ENCODE results near the gene PRKRIP1.
"Not testable (repeated sequence)": the region's sequence is repeated elsewhere in the genome, so short reads cannot be mapped to it uniquely, and the experiment has no call there.

The PRKRIP1 gene

DNA sequence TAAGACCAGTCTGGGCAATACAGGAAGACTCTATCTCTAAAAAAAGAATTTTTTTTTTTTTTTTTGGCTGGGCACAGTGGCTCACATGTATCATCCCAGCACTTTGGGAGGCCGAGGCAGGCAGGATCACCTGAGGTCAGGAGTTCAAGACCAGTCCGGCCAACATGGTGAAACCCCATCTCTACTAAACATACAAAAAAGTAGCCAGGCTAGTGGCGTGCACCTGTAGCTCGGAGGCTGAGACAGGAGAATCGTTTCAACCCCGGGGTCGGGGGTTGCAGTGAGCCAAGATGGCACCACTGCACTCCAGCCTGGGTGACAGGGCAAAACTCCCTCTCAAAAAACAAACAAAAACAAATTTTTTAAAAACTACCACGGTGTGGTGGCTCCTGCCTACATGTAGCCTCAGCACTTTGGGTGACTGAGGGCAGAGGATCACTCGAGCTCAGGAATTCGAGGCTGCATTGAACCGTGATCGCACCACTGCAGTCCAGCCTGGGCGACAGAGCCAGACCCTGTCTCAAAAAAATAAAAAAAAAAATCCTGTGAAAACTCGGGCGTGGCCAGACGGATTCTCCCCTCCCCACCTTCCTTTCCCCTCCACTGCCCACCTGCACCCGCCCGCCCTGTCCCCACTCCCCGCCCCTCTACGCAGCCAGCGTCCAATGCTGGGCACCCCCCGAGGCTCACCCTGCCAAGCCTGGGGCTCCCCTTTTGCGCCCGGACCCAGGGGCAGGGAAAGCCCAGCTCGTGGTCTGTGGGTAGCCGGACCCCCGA lies 36.5 kb downstream of the PRKRIP1 start:
- DNase-seq, result peak; percentile 9

DNA sequence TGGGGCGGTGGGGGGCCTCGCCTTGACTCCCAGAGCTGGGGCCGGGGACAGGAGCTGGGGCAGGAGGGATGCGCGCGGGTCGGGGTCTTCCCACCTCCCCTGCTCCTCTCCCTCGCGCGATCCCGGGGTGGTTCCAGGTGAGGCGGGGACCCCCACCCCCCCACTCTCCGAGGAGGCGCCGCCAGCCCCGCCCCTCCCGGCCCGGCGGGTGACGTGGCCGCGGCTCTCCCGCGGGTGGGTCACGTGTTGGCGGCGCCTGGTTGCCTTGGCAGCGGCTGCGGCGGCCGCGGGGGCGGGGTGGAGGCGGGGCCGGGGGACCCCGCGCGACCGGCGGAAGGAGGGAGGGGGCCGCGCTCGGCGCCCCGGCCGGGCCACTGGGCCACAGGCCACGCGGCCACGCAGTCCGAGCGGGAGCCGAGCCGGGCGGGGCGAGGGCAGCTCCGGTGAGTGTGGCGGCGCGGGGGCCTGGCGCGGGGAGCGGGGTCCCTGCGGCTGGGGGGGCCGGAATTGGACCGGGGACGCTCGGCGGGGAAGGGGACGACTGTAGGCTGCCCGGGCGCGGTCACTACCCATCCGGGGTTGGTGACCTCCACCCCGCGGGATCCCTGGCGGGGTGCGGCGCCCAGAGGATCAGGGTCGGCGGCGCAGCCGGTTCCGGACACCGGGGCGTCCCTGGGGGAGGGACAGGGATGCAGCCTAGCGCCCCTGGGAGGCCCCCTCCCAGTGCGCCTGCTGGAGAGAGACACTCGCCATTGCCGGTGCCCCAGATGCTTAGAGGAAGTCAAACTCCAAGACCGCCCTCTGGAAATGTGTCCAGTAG lies 37.3 kb downstream of the PRKRIP1 start, which contains the start of gene ORAI2:
Gene ORAI2, plus strand, starts transcription at position 357 of the 820 bp plus-strand sequence. CDS start 5,382 bp downstream, outside the sequence.
- peak; percentile 44 for DNase-seq

- peak; percentile 35 for DNase-seq
Observed at GRCh38 chr7:102434039-102434486, 37.9 kb downstream of the PRKRIP1 start.

DNA sequence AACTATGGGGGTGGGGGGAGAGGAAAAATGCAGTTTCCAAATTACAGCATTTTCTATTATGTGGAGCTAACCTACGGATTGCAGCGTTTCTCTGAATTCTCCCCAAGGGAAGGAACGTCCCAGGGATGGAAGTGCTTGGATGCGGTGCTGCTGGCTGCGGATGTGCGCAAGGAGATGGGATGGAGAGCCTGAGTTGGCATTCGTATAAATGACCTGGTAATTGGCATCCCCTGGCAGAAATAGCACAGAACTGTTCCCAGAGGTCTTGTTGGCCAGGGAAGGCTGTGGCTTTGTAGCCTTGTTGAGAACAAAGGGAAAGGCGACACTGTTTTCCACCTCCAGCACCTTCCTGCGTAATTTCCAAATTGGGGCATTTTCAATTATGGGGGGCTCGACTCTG lies 40.0 kb downstream of the PRKRIP1 start:
- DNase-seq, result no peak

DNA sequence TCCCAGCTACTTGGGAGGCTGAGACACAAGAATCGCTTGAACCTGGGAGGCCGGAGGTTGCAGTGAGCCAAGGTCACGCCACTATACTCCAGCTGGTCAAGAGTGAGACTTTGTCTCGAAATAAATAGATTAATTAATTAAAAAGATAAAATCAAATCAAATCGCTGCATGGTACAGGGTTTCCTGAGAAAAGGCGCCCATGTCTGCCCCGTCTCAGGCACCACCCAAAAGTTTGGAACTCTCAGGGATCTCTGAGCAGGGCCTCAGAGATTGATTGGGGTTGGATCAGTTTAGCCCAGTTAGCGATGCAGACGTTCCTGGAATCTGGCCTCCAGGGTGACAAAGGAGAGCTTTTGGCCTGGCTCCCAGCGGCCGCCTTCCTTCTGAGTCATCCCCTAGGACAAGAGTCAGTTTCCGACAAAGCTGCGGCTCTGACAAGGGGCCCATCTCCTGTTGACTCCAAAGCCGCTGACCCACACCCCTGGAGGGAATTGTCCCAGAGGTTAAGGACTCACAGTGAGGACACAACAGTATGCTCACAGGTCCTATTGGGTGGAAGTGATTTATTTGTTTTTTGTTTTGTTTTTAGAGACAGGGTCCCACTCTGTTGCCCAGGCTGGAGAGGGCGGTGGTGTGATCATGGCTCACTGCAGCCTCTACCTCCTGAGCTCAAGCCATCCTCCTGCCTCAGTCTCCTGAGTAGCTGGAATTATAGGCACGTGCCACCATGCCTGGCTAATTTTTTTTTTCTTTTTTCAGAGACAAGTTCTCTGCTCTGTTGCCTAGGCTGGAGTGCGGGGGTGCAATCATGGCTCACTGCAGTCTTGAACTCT lies 44.0 kb downstream of the PRKRIP1 start:
- DNase-seq, result no peak

DNA sequence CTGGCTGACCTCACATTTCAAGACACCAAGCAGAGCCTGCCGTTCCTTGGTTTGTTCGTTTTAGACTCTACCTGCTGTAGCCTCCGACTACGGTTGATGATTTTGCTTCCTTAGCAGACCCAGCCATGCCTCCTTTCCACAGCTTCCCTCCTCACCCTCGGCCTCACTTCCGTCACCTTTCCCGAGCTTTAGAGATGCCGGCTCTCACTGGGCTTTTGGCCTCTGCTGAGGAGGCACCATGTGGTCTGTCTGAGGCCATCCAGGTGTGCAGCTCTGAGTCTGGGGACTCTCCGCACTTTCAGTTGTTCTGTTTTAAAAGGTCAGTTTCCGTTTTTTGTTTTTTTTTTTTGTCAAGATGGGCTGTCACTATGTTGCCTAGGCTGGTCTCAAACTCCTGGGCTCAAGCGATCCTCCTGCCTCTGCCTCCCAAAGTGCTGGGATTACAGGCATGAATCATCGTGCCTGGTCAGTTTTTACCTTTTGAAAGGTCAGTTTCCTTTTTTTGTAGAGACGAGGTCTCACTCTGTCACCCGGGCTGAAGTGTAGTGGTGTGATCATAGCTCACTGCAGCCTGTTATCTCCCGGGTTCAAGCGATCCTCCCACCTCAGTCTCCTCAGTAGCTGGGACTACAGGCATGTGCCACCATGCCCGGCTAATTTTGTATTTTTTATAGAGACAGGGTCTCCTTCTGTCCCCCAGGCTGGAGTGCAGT lies 49.0 kb downstream of the PRKRIP1 start:
- no peak for DNase-seq

DNA sequence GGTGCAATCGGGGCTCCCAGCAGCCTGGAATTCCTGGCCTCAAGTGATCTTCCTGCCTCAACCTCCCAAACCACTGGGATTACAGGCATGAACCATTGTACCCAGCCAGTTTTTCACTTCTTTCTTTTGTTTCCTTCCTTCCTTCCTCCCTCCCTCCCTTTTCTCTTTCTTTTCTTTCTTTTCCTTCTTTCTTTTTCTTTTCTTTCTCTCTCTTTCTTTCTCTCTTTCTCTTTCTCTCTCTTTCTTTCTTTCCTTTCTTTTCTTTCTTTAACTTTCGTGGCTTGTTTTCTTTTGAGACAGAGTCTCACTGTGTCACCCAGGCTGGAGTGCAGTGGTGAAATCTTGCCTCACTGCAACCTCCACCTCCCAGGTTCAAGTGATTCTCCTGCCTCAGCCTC lies 49.5 kb downstream of the PRKRIP1 start:
- no peak for DNase-seq

DNA sequence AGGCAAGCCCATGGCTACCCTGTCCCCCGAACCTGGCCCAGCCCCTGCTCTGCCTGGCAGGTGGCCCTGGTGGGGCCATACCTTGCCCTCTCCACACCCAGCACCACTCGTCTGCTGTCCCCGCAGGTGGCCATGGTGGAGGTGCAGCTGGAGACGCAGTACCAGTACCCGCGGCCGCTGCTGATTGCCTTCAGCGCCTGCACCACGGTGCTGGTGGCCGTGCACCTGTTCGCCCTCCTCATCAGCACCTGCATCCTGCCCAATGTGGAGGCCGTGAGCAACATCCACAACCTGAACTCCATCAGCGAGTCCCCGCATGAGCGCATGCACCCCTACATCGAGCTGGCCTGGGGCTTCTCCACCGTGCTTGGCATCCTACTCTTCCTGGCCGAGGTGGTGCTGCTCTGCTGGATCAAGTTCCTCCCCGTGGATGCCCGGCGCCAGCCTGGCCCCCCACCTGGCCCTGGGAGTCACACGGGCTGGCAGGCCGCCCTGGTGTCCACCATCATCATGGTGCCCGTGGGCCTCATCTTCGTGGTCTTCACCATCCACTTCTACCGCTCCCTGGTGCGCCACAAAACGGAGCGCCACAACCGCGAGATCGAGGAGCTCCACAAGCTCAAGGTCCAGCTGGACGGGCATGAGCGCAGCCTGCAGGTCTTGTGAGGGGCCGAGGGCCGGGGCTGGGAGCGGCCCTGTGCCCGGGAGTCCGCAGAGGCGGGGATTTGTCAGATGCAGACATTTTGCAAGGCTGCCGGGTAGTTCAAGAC lies 50.4 kb downstream of the PRKRIP1 start:
- DNase-seq, result no peak

DNA sequence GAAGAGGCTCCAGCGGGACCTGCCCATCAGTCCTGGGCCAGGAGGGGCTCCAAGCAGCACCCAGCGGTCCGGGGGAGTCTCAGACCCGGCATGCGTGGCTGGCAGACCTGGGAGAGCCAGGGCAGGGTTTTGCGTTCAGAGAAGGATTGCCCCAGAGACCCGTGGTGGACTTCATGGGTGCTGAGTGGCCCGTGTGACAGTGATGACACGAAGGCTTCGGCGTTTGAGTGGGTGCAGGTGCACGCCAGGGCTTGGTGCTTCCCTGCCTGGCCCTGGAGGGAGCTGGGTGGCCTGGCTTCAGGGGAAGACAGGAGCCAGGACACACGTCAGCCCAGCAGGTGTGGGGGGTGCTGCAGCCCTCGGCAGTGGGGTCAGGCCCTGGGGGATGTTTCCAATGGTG lies 51.1 kb downstream of the PRKRIP1 start:
- no peak for DNase-seq

- no peak for DNase-seq
Observed at GRCh38 chr7:102449136-102449535, 53.0 kb downstream of the PRKRIP1 start.

DNA sequence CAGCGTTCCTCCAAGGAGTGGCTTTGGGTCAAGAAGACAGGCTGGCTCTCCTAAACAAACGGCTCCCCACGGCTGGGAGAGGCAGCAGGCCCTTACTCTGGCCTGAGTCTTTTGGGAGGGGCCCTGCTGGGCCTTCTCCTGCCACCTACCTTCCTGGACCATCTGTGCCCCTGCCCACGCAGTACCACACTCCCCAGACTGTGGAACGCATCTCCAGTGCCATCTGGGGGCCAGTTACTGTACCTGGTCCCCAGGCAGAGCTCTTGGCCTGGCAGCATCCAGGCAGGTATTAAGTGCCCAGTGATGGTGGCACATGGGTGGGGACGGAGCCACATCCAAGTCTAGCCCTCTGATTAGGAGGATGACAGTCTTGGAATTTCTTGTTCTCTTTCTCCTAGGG lies 54.1 kb downstream of the PRKRIP1 start:
- DNase-seq, result peak; percentile 6

DNA sequence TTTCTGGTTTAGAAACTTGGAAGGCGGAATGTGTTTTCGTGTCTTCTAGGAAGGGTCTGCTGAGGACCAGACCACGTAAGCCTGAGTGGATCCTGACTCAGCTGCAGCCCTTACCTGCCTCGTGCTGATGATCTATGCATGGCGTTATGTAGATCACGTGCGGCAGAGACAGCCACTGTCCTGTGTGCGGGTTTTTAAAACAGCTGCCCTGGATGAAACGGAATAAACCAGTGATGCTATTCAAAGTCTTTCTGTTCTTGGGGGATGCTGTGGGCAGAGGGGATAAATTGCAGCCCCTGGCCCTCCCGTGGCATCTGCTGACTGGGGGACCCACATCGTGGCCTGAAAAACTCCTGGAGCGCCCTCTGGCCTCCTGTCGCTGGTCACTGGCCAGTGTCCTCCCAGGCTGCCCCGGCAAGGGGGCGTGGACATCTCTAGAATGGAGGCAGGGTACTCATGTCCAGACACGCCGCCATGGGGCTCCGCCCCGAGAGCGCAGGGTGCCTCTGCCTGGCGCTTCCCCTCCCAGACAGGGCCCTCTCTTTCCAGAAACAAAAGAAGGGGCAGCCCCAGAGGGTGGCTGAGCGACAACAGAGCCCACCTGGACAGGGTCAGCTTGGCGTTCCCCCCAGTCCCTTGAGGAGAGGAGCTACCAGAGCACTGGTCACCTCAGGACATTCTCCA lies 55.4 kb downstream of the PRKRIP1 start:
- peak; percentile 59 for DNase-seq

DNA sequence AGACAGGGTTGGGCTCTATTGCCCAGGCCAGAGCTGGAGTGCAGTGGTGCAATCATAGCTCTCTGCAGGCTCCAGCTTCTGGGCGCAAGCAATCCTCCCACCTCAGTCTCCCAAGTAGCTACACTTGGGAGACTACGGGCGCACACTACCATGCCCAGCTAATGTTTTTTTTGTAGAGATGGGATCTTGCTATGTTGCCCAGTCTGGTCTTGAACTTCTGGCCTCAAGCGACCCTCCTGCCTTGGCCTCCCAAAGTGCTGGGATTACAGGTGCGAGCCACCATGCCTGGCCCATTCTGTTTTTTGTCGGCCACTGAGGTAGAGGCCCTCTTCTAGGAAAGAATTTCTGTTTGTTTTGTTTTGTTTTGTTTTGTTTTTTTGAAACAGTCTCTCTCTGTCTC lies 56.3 kb downstream of the PRKRIP1 start:
- DNase-seq, result no peak

DNA sequence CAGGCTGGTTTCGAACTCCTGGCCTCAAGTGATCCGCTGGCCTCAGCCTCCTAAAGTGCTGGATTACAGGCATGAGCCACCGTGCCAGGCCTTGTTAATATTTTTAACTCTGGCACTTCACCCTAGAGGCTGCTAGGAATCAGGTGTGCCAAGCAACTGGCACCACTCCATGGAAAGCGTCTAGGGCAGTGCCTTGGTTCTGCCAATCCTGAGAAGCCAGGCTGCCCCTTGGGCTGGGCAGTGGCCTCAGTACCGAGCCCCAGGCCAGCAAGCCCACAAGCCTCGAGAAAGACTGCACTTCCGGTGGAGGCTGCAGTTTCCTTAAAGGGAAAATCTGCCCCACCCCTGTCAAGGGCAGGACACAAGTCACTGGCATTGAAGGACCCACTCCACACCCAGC lies 57.2 kb downstream of the PRKRIP1 start:
- DNase-seq, result no peak

DNA sequence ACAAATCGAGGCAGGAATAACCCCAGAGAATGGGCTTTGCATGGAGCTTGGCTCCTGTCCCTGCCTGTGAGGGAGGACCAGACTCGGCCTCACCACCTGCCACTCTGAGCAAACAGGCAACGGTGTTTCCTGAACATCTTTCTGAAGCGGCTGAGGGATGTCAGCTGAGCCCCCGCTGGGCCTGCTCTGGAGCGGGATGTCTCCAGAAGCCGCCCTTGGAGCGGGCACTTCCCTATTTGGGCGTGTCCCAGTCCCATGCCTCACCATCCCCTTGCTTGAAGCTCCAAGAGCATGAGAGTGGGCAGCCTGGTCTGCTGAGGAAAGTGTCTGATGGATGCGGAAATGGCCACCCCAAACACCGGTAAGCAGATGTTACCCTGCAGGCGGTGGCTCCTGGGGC lies 58.3 kb downstream of the PRKRIP1 start:
- peak; percentile 70 for DNase-seq

GRCh38 chr7:102454932-102455331 lies 58.8 kb downstream of the PRKRIP1 start:
- not testable (repeated sequence) for DNase-seq

GRCh38 chr7:102455596-102455995 lies 59.4 kb downstream of the PRKRIP1 start:
- DNase-seq, result no peak

GRCh38 chr7:102456327-102456726 lies 60.2 kb downstream of the PRKRIP1 start:
- DNase-seq, result peak; percentile 39

- DNase-seq, result no peak
Observed at GRCh38 chr7:102457352-102457924, 61.3 kb downstream of the PRKRIP1 start.

DNA sequence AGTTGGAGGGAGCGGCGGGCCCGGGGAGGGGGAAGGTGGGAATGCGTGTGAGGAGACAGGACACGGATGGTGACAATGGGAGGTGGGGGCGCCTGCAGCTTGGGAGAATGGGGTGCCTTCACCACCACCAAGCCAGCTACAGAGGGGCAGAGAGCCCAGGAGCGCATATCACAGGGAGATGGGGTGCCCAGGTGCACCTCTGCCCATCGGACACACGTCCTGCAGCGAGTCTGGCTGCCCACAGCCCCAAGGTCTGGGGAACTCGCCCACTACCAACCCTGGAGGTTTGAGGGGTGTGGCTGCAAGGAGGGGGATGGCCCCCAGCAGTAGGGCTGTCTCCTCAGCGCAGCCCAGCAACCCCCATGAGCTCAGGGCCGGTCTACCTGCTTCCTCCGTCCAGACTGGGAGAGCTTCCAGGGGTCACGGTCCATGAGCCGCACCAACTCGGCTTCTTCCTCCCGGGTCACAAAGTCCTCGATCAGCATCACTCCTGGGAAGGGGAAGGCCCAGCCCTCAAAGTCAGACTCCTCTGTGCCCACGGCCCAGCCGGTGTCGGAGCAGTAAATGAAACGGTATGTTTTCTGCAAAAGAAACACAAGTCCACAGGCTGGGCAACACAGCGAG lies 63.2 kb downstream of the PRKRIP1 start:
- no peak for DNase-seq

Measured in NCI-H2171 treated with DMSO at 0.1 percent for 48 hours (cell line).